ENCODE results near the gene CHRM1. TPM values are rescaled to one million over a fixed set of nuclear protein-coding genes. Genes with fewer than 3 reads are reported as not detected.
A peak's percentile ranks its signal among the peaks of the same experiment; 100 is the strongest.

Gene CHRM1
- total and polyA plus RNA-seq, 8 donors, result 0.06 to 0.19 (median 0.12) TPM; not detected in 1

- WGBS, 2 donors, result 93 to 95% methylated on average over 1 of the region's 1 CpG
These were observed 38.3 kb upstream of the CHRM1 start for GRCh38 chr11:62959422-62959980.

GRCh38 chr11:62958547-62959421, 37.6 kb upstream of the CHRM1 start:
- 61 to 62% methylated on average over 11 of the region's 11 CpGs for WGBS, 2 donors
- no peak overlapping the region for H3K4me3 ChIP-seq
- H3K9me3 ChIP-seq, result no peaks in the 10 kb centered on the region
- intact Hi-C loops (cut with DNase I), result no loop called here
- ATAC-seq (peak in 2 of 4 donors; percentile 46 to 49), DNase-seq (no peak), FAIRE-seq (no peak)
- H3K27me3 ChIP-seq, result no peaks in the 10 kb centered on the region
- H3K36me3 ChIP-seq, result no peaks in the 10 kb centered on the region
- peaks cover 0 to 1% (median 0%) of the 10 kb centered on the region in 3 donors for H3K4me1 ChIP-seq
- H3K27ac ChIP-seq, result no peak overlapping the region
- TF ChIP-seq CTCF (IDR thresholded peaks at IDR 0.05), result no peak

More at GRCh38 chr11:62959422-62959980, 38.3 kb upstream of the CHRM1 start:
- intact Hi-C loops (cut with DNase I), result no loop called here
- H3K27me3 ChIP-seq, result no peaks in the 10 kb centered on the region
- no peak for DNase-seq
- no peak overlapping the region for H3K27ac ChIP-seq
- H3K36me3 ChIP-seq, result no peaks in the 10 kb centered on the region
- no peak overlapping the region for H3K4me3 ChIP-seq
- no peak for ATAC-seq
- no peak for FAIRE-seq
- peaks cover 0 to 4% (median 0%) of the 10 kb centered on the region in 3 donors for H3K4me1 ChIP-seq
- H3K9me3 ChIP-seq, result no peaks in the 10 kb centered on the region
- no peak for TF ChIP-seq CTCF (IDR thresholded peaks at IDR 0.05)

- FAIRE-seq (no peak), DNase-seq (no peak), ATAC-seq (no peak)
- H3K4me3 ChIP-seq, result no peak overlapping the region
- H3K36me3 ChIP-seq, result no peaks in the 10 kb centered on the region
- 96 to 99% methylated on average over 2 of the region's 2 CpGs for WGBS, 2 donors
- H3K4me1 ChIP-seq, result no peaks in the 10 kb centered on the region
- H3K27me3 ChIP-seq, result no peaks in the 10 kb centered on the region
- H3K9me3 ChIP-seq, result no peaks in the 10 kb centered on the region
- no peak for TF ChIP-seq CTCF (IDR thresholded peaks at IDR 0.05)
- no peak overlapping the region for H3K27ac ChIP-seq
- intact Hi-C loops (cut with DNase I), result no loop called here
These were observed 36.0 kb upstream of the CHRM1 start for GRCh38 chr11:62957147-62957546.

- no peak overlapping the region for H3K4me3 ChIP-seq
- H3K36me3 ChIP-seq, result no peaks in the 10 kb centered on the region
- ATAC-seq (no peak), FAIRE-seq (no peak), DNase-seq (no peak)
- H3K4me1 ChIP-seq, result no peaks in the 10 kb centered on the region
- WGBS, 2 donors, result 73 to 78% methylated on average over 5 of the region's 5 CpGs
- no peaks in the 10 kb centered on the region for H3K9me3 ChIP-seq
- intact Hi-C loops (cut with DNase I), result no loop called here
- no peaks in the 10 kb centered on the region for H3K27me3 ChIP-seq
- no peak overlapping the region for H3K27ac ChIP-seq
- no peak for TF ChIP-seq CTCF (IDR thresholded peaks at IDR 0.05)
These were observed 33.3 kb upstream of the CHRM1 start for GRCh38 chr11:62954478-62954877.

- intact Hi-C loops (cut with DNase I), result no loop called here
- 82 to 92% methylated on average over 4 of the region's 4 CpGs for WGBS, 2 donors
- TF ChIP-seq CTCF (IDR thresholded peaks at IDR 0.05), result no peak
- no peak overlapping the region for H3K27ac ChIP-seq
- no peak for FAIRE-seq
- no peak for DNase-seq
- no peaks in the 10 kb centered on the region for H3K36me3 ChIP-seq
- no peak for ATAC-seq
- H3K27me3 ChIP-seq, result no peaks in the 10 kb centered on the region
- H3K4me1 ChIP-seq, result no peaks in the 10 kb centered on the region
- no peak overlapping the region for H3K4me3 ChIP-seq
- no peaks in the 10 kb centered on the region for H3K9me3 ChIP-seq
These were observed 32.6 kb upstream of the CHRM1 start for GRCh38 chr11:62953811-62954210.
